Esophagus (tissue), 2 donors: ENCODE data around the gene TTC9C. TPM values are rescaled to one million over a fixed set of nuclear protein-coding genes. Genes with fewer than 3 reads are reported as not detected.

Experiments
- polyA plus RNA-seq, 2 donors: library from polyadenylated mRNA; stranded (reverse); fragments of 200-250 nt; gene quantifications; one replicate each; pipeline ENCODE4 v1.2.3, GENCODE V29; 2013
- donor health status: healthy with polysubstance abuse.
- donor health status: Bipolar disorder and iron deficiency.

The TTC9C gene
- polyA plus RNA-seq, 2 donors, result 13.3 to 31.1 TPM

Other genes starting within 250 kb of the TTC9C start
- gene AHNAK, start 181.7 kb upstream of the TTC9C start, polyA plus RNA-seq, result 100 to 1,000 TPM; 168 to 195 TPM
- gene EEF1G, start 154.6 kb upstream of the TTC9C start, polyA plus RNA-seq, result 1,000 to 10,000 TPM in 1 of 2 donors, 100 to 1,000 TPM in 1; 884 to 1,495 TPM
- gene TUT1, start 137.0 kb upstream of the TTC9C start, polyA plus RNA-seq, result 10 to 100 TPM in 1 of 2 donors, 1 to 10 TPM in 1; 9.0 to 15.2 TPM
- 10 to 100 TPM; 76.2 to 90.4 TPM for gene MTA2, start 126.6 kb upstream of the TTC9C start, polyA plus RNA-seq
- 100 to 1,000 TPM in 1 of 2 donors, 10 to 100 TPM in 1; 79.0 to 107 TPM for gene EML3, start 115.7 kb upstream of the TTC9C start, polyA plus RNA-seq
- 10 to 100 TPM in 1 of 2 donors, 1 to 10 TPM in 1; 7.4 to 10.5 TPM for gene ROM1, start 115.2 kb upstream of the TTC9C start, polyA plus RNA-seq
- gene B3GAT3, start 106.5 kb upstream of the TTC9C start, polyA plus RNA-seq, result 10 to 100 TPM; 14.9 to 25.4 TPM
- gene GANAB, start 81.9 kb upstream of the TTC9C start, polyA plus RNA-seq, result 10 to 100 TPM; 59.8 to 71.6 TPM
- 10 to 100 TPM in 1 of 2 donors, 1 to 10 TPM in 1; 4.8 to 10.1 TPM for gene INTS5, start 75.2 kb upstream of the TTC9C start, polyA plus RNA-seq
- 10 to 100 TPM; 71.9 to 96.9 TPM for gene C11orf98, start 63.3 kb upstream of the TTC9C start, polyA plus RNA-seq
- gene CSKMT, start 63.2 kb upstream of the TTC9C start, polyA plus RNA-seq, result 10 to 100 TPM; 15.4 to 32.2 TPM
- 10 to 100 TPM; 16.5 to 23.2 TPM for gene UQCC3, start 56.8 kb upstream of the TTC9C start, polyA plus RNA-seq
- gene LBHD1, start 56.2 kb upstream of the TTC9C start, polyA plus RNA-seq, result 1 to 10 TPM; 2.7 to 5.2 TPM
- gene UBXN1, start 49.4 kb upstream of the TTC9C start, polyA plus RNA-seq, result 100 to 1,000 TPM; 109 to 127 TPM
- 1 to 10 TPM; 1.4 to 2.4 TPM for gene LRRN4CL, start 39.0 kb upstream of the TTC9C start, polyA plus RNA-seq
- 10 to 100 TPM; 33.9 to 58.9 TPM for gene BSCL2, start 21.1 kb upstream of the TTC9C start, polyA plus RNA-seq
- gene GNG3, start 20.8 kb upstream of the TTC9C start, polyA plus RNA-seq, result under 1 TPM; 0.04 to 0.24 TPM
- 10 to 100 TPM; 27.5 to 27.9 TPM for gene HNRNPUL2, start 1.0 kb upstream of the TTC9C start, polyA plus RNA-seq
- gene ZBTB3, start 25.7 kb downstream of the TTC9C start, polyA plus RNA-seq, result 1 to 10 TPM; 1.9 to 4.0 TPM
- gene POLR2G, start 33.1 kb downstream of the TTC9C start, polyA plus RNA-seq, result 10 to 100 TPM; 43.2 to 94.0 TPM
- gene TAF6L, start 42.9 kb downstream of the TTC9C start, polyA plus RNA-seq, result 10 to 100 TPM; 17.0 to 21.6 TPM
- gene TMEM179B, start 58.9 kb downstream of the TTC9C start, polyA plus RNA-seq, result 10 to 100 TPM; 30.5 to 41.2 TPM
- gene TMEM223, start 63.5 kb downstream of the TTC9C start, polyA plus RNA-seq, result 10 to 100 TPM; 13.8 to 19.7 TPM
- 10 to 100 TPM; 77.9 to 84.7 TPM for gene NXF1, start 77.0 kb downstream of the TTC9C start, polyA plus RNA-seq
- gene STX5, start 103.6 kb downstream of the TTC9C start, polyA plus RNA-seq, result 10 to 100 TPM; 14.5 to 25.2 TPM
- not detected for gene TEX54, start 104.4 kb downstream of the TTC9C start, polyA plus RNA-seq
- gene WDR74, start 111.1 kb downstream of the TTC9C start, polyA plus RNA-seq, result 10 to 100 TPM; 44.0 to 44.6 TPM
- gene SLC3A2, start 152.4 kb downstream of the TTC9C start, polyA plus RNA-seq, result 100 to 1,000 TPM in 1 of 2 donors, 10 to 100 TPM in 1; 90.5 to 146 TPM
- gene CHRM1, start 192.9 kb downstream of the TTC9C start, polyA plus RNA-seq, result under 1 TPM in 1 of 2 donors, not detected in 1; 0.01 TPM